Posterior cingulate gyrus (tissue), 11 donors: ENCODE data around the gene NRG2.

ENCODE experiments used
- DNase-seq, 10 donors: peaks; one replicate each; pipeline versions ENCODE4 v3.0.0 to v3.0.0-alpha.2; 2020 to 2021; ENCODE audit warnings: mixed read lengths in 3 of 10
- intact Hi-C: fragments of 100-400 bp; cut with DNase I; formaldehyde crosslinking; loops from one replicate; pipeline ENCODE4 v1.15.1; 2023

NRG2 gene

GRCh38 chr5:140042643-140043507 is at the start of gene NRG2:
TSS of gene NRG2 (minus strand) at chr5:140043299.
- peak; percentile 69 to 97 (median 76) for DNase-seq

GRCh38 chr5:140090251-140090650 is 47.2 kb upstream of the NRG2 start:
- DNase-seq = no peak
- intact Hi-C loops = no loop called here

More at GRCh38 chr5:140042643-140043507, at the start of gene NRG2:
- intact Hi-C loops = loop anchor here (10.0 kb wide), 1 partner anchor 258 kb away; no protein-coding TSS in a partner anchor

- peak in 6 of 10 donors; percentile 8 to 82 (median 27) for DNase-seq
- intact Hi-C loops = no loop called here
Observed at GRCh38 chr5:140084541-140084940, 41.4 kb upstream of the NRG2 start.

GRCh38 chr5:140083650-140084049 is 40.6 kb upstream of the NRG2 start:
- intact Hi-C loops = no loop called here
- no peak for DNase-seq

GRCh38 chr5:140083120-140083519 is 40.0 kb upstream of the NRG2 start:
- no peak for DNase-seq
- intact Hi-C loops = no loop called here

GRCh38 chr5:140076788-140077187 is 33.7 kb upstream of the NRG2 start:
- intact Hi-C loops = no loop called here
- DNase-seq = no peak

GRCh38 chr5:140076142-140076541 is 33.0 kb upstream of the NRG2 start:
- no peak for DNase-seq
- intact Hi-C loops = no loop called here

- intact Hi-C loops = no loop called here
- no peak for DNase-seq
Observed at GRCh38 chr5:140075371-140075770, 32.3 kb upstream of the NRG2 start.

- intact Hi-C loops = loop anchor here (1.0 kb wide), 1 partner anchor 84 kb away; no protein-coding TSS in a partner anchor
- no peak for DNase-seq
Observed at GRCh38 chr5:140073296-140073695, 30.2 kb upstream of the NRG2 start.

GRCh38 chr5:140072812-140073211 is 29.7 kb upstream of the NRG2 start:
- DNase-seq = peak in 1 of 10 donors; percentile 77

GRCh38 chr5:140060816-140061215 is 17.7 kb upstream of the NRG2 start:
- intact Hi-C loops = no loop called here
- no peak for DNase-seq

More at GRCh38 chr5:140072812-140073211, 29.7 kb upstream of the NRG2 start:
- intact Hi-C loops = loop anchor here (1.0 kb wide), 1 partner anchor 84 kb away; no protein-coding TSS in a partner anchor

- no peak for DNase-seq
- intact Hi-C loops = no loop called here
Observed at GRCh38 chr5:140058212-140058932, 15.3 kb upstream of the NRG2 start.

GRCh38 chr5:140056880-140057279 is 13.8 kb upstream of the NRG2 start:
- intact Hi-C loops = no loop called here
- DNase-seq = no peak

GRCh38 chr5:140055152-140055551 is 12.1 kb upstream of the NRG2 start:
- intact Hi-C loops = no loop called here

GRCh38 chr5:140054086-140054689 is 11.1 kb upstream of the NRG2 start:
- intact Hi-C loops = no loop called here
- DNase-seq = no peak

More at GRCh38 chr5:140055152-140055551, 12.1 kb upstream of the NRG2 start:
- no peak for DNase-seq

GRCh38 chr5:140051950-140052349 is 8.9 kb upstream of the NRG2 start:
- no peak for DNase-seq
- intact Hi-C loops = no loop called here

- intact Hi-C loops = loop anchor here (10.0 kb wide), 1 partner anchor 265 kb away; no protein-coding TSS in a partner anchor
- DNase-seq = no peak
Observed at GRCh38 chr5:140049713-140050112, 6.6 kb upstream of the NRG2 start.

- peak in 1 of 10 donors; percentile 10 for DNase-seq
- intact Hi-C loops = loop anchor here (10.0 kb wide), 1 partner anchor 264 kb away; no protein-coding TSS in a partner anchor
Observed at GRCh38 chr5:140049205-140049604, 6.1 kb upstream of the NRG2 start.

GRCh38 chr5:140044041-140044440 is 942 bp upstream of the NRG2 start:
- DNase-seq = no peak
- intact Hi-C loops = loop anchor here (10.0 kb wide), 1 partner anchor 259 kb away; no protein-coding TSS in a partner anchor

GRCh38 chr5:140043508-140043872 is 391 bp upstream of the NRG2 start:
- DNase-seq = peak; percentile 26 to 93 (median 59)

GRCh38 chr5:140042393-140042642 is 781 bp downstream of the NRG2 start:
- intact Hi-C loops = loop anchor here (10.0 kb wide), 1 partner anchor 258 kb away; no protein-coding TSS in a partner anchor
- no peak for DNase-seq

More at GRCh38 chr5:140043508-140043872, 391 bp upstream of the NRG2 start:
- intact Hi-C loops = loop anchor here (10.0 kb wide), 1 partner anchor 259 kb away; no protein-coding TSS in a partner anchor
